Liver (tissue), 3 donors: ENCODE measurements around the gene CTU2.

Experiments used
- CTCF ChIP-seq: fragments of 150-350 bp; IDR thresholded peaks from 2 replicates; pipeline ENCODE4 v1.5.1; 2017; ENCODE audit warnings: improper control_type of control experiment, low read depth, low read length; ENCODE audit not compliant: missing input control
- EGR1 ChIP-seq, 2 donors: IDR thresholded peaks; 2 replicates each; pipeline ENCODE4 v1.6.1; 2016 to 2018; ENCODE audit warnings: antibody characterized with exemption in 2 of 2, low read depth in 2 of 2
- FOXA1 ChIP-seq: IDR thresholded peaks from 2 replicates; pipeline ENCODE4 v1.6.1; 2016; ENCODE audit warnings: antibody characterized with exemption
- FOXA2 ChIP-seq: IDR thresholded peaks from 2 replicates; pipeline ENCODE4 v1.6.1; 2016; ENCODE audit warnings: antibody characterized with exemption
- GABPA ChIP-seq, 2 donors: IDR thresholded peaks in 1 of 2; conservative IDR thresholded peaks in 1 of 2; 2 replicates each; pipeline ENCODE4 v1.6.1; 2016; ENCODE audit warnings: antibody characterized with exemption in 2 of 2, mild to moderate bottlenecking in 1 of 2, moderate library complexity in 1 of 2
- JUND ChIP-seq, 2 donors: IDR thresholded peaks; 2 replicates each; pipeline ENCODE4 v1.6.1; 2016; ENCODE audit warnings: antibody characterized with exemption in 2 of 2
- RAD21 ChIP-seq, 2 donors: IDR thresholded peaks; 2 replicates each; pipeline ENCODE4 v1.6.1; 2016; ENCODE audit warnings: antibody characterized with exemption in 2 of 2, mild to moderate bottlenecking in 2 of 2
- REST ChIP-seq: IDR thresholded peaks from 2 replicates; pipeline ENCODE4 v1.6.1; 2016; ENCODE audit warnings: antibody characterized with exemption, mild to moderate bottlenecking
- SP1 ChIP-seq: IDR thresholded peaks from 2 replicates; pipeline ENCODE4 v1.6.1; 2018; ENCODE audit warnings: antibody characterized with exemption, mild to moderate bottlenecking
- TAF1 ChIP-seq: conservative IDR thresholded peaks from 2 replicates; pipeline ENCODE4 v1.6.1; 2016; ENCODE audit warnings: antibody characterized with exemption, mild to moderate bottlenecking
- YY1 ChIP-seq: IDR thresholded peaks from 2 replicates; pipeline ENCODE4 v1.6.1; 2016; ENCODE audit warnings: antibody characterized with exemption, mild to moderate bottlenecking
- ZBTB33 ChIP-seq: IDR thresholded peaks from 2 replicates; pipeline ENCODE4 v1.6.1; 2016; ENCODE audit warnings: antibody characterized with exemption
- donor health status: healthy.
- donor health status: healthy.

GRCh38 chr16:88730632-88731607, 24.6 kb downstream of the CTU2 start:
- TF ChIP-seq CTCF, result no peak
- TF ChIP-seq RAD21 (IDR thresholded peaks at IDR 0.05), result no peak
- TF ChIP-seq EGR1 (IDR thresholded peaks at IDR 0.05; ENCODE audit: low read depth in 2 of 2), result no peak
- TF ChIP-seq REST, result no peak
- TF ChIP-seq YY1, result no peak
- TF ChIP-seq TAF1, result no peak
- no peak for TF ChIP-seq ZBTB33
- no peak for TF ChIP-seq FOXA2
- TF ChIP-seq JUND (IDR thresholded peaks at IDR 0.05), result no peak
- no peak for TF ChIP-seq FOXA1
- no peak for TF ChIP-seq GABPA (IDR thresholded peaks at IDR 0.05 in 1 of 2, conservative IDR thresholded peaks at IDR 0.05 in 1 of 2)
- no peak for TF ChIP-seq SP1
